HEK293 (cell line): Measurements from ENCODE around the gene CMC4.

Experiments used
- CTCF ChIP-seq: fragments of 450-650 bp; formaldehyde crosslinking; IDR thresholded peaks from 2 replicates; pipeline ENCODE4 v1.5.1; 2016; ENCODE audit warnings: missing biosample characterization, missing genetic modification characterization
- REST ChIP-seq: fragments of 450-650 bp; formaldehyde crosslinking; IDR thresholded peaks from 2 replicates; pipeline ENCODE4 v1.5.1; 2016; ENCODE audit warnings: missing biosample characterization, missing genetic modification characterization
- ZNF350 ChIP-seq: fragments of 450-650 bp; formaldehyde crosslinking; IDR thresholded peaks from 2 replicates; pipeline ENCODE4 v1.5.0; 2017; ENCODE audit warnings: missing biosample characterization, mild to moderate bottlenecking, missing genetic modification characterization
- ZNF48 ChIP-seq: fragments of 450-650 bp; formaldehyde crosslinking; IDR thresholded peaks from 2 replicates; pipeline ENCODE4 v1.5.1; 2016; ENCODE audit warnings: missing biosample characterization, missing genetic modification characterization

- TF ChIP-seq REST (no peak), CTCF (tag by site-specific recombination) (no peak), ZNF48 (tag by site-specific recombination) (no peak), ZNF350 (no peak)
These were observed 44.4 kb upstream of the CMC4 start for GRCh38 chrX:155115174-155115819.
